Activated CD8-positive, alpha-beta memory T cell treated with anti-CD3 and anti-CD28 coated beads for 36 hours (primary cell): ENCODE measurements around the gene C11orf98. TPM values are rescaled to one million over a fixed set of nuclear protein-coding genes. Genes with fewer than 3 reads are reported as not detected.

Source experiments
- total RNA-seq, 2 experiments: library from RNA; stranded (reverse); gene quantifications; one replicate each; pipeline ENCODE4 v1.2.3, GENCODE V29; 2021

Gene C11orf98
- total RNA-seq, 2 experiments from 2014 or later: 160 to 172 TPM

Other genes with a start within 250 kb of the C11orf98 start
- not detected for gene SCGB1A1, start 246.2 kb downstream of the C11orf98 start, total RNA-seq
- gene AHNAK, start 118.4 kb downstream of the C11orf98 start, total RNA-seq: 10 to 100 TPM; 70.7 to 75.1 TPM
- 1,000 to 10,000 TPM; 1,860 to 1,862 TPM for gene EEF1G, start 91.3 kb downstream of the C11orf98 start, total RNA-seq
- gene TUT1, start 73.7 kb downstream of the C11orf98 start, total RNA-seq: 10 to 100 TPM; 30.9 to 33.0 TPM
- gene MTA2, start 63.3 kb downstream of the C11orf98 start, total RNA-seq: 100 to 1,000 TPM; 214 to 216 TPM
- gene EML3, start 52.4 kb downstream of the C11orf98 start, total RNA-seq: 100 to 1,000 TPM; 126 to 131 TPM
- 1 to 10 TPM; 3.0 to 3.2 TPM for gene ROM1, start 52.0 kb downstream of the C11orf98 start, total RNA-seq
- gene B3GAT3, start 43.2 kb downstream of the C11orf98 start, total RNA-seq: 10 to 100 TPM; 72.5 to 77.8 TPM
- 100 to 1,000 TPM; 214 to 215 TPM for gene GANAB, start 18.6 kb downstream of the C11orf98 start, total RNA-seq
- 10 to 100 TPM; 43.9 to 44.5 TPM for gene INTS5, start 11.9 kb downstream of the C11orf98 start, total RNA-seq
- 10 to 100 TPM; 46.9 to 51.0 TPM for gene CSKMT, start 102 bp upstream of the C11orf98 start, total RNA-seq
- 1 to 10 TPM; 5.3 to 6.0 TPM for gene UQCC3, start 6.5 kb upstream of the C11orf98 start, total RNA-seq
- 10 to 100 TPM; 21.3 to 24.6 TPM for gene LBHD1, start 7.1 kb upstream of the C11orf98 start, total RNA-seq
- gene UBXN1, start 13.9 kb upstream of the C11orf98 start, total RNA-seq: 100 to 1,000 TPM; 129 TPM
- gene LRRN4CL, start 24.3 kb upstream of the C11orf98 start, total RNA-seq: under 1 TPM; 0.10 to 0.13 TPM
- 10 to 100 TPM; 32.9 to 39.1 TPM for gene BSCL2, start 42.2 kb upstream of the C11orf98 start, total RNA-seq
- gene GNG3, start 42.5 kb upstream of the C11orf98 start, total RNA-seq: not detected
- gene HNRNPUL2, start 62.2 kb upstream of the C11orf98 start, total RNA-seq: 10 to 100 TPM; 56.2 to 61.9 TPM
- 10 to 100 TPM; 31.6 to 33.2 TPM for gene TTC9C, start 63.3 kb upstream of the C11orf98 start, total RNA-seq
- gene ZBTB3, start 89.0 kb upstream of the C11orf98 start, total RNA-seq: 1 to 10 TPM; 9.3 to 9.8 TPM
- 100 to 1,000 TPM; 137 to 146 TPM for gene POLR2G, start 96.4 kb upstream of the C11orf98 start, total RNA-seq
- 10 to 100 TPM; 17.5 to 18.6 TPM for gene TAF6L, start 106.2 kb upstream of the C11orf98 start, total RNA-seq
- gene TMEM179B, start 122.2 kb upstream of the C11orf98 start, total RNA-seq: 10 to 100 TPM; 36.1 to 42.7 TPM
- gene TMEM223, start 126.8 kb upstream of the C11orf98 start, total RNA-seq: 10 to 100 TPM; 12.4 to 13.1 TPM
- gene NXF1, start 140.2 kb upstream of the C11orf98 start, total RNA-seq: 10 to 100 TPM; 93.1 to 95.4 TPM
- 10 to 100 TPM; 24.9 to 27.0 TPM for gene STX5, start 166.8 kb upstream of the C11orf98 start, total RNA-seq
- gene TEX54, start 167.6 kb upstream of the C11orf98 start, total RNA-seq: 1 to 10 TPM in 1 of 2 experiments, not detected in 1; 1.4 TPM
- gene WDR74, start 174.4 kb upstream of the C11orf98 start, total RNA-seq: 100 to 1,000 TPM; 122 to 124 TPM
- 100 to 1,000 TPM; 443 to 455 TPM for gene SLC3A2, start 215.7 kb upstream of the C11orf98 start, total RNA-seq